ENCODE data around the gene COA3.
A peak's percentile ranks its signal among the peaks of the same experiment; 100 is the strongest.

Gene COA3

DNA sequence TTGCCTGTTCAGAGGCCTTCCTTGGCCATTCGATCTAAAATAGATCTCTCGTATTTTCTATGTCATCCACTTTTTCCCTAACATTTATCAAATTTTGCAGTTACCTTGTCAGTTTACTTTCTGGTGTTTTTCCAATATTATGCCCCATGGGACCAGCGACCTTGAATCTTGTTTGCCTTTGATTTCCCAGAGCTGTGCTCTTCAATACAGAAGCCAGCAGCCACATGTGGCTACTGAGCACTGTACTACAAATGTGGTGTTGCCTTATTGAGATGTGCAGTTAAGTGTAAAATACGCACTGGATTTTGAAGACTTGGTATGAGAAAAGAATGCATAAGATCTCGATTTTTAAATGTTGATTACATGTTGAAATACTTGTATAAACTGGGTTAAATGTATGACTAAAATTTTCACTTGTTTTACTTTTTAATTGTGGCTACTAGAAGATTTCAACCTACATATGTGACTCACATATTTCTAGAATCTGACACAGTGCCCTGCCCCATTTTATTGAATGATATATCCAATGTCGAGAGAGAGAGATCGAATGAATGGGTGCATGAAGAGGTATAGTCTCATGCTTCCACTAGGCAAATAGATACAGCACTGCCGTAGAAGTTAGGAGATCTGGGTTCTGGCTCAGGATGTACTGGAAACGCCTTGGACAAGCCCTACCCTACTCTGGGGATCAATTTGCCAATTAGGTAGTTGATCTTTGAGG, 33.9 kb upstream of the COA3 start:
- no peaks in the 10 kb centered on the region for H4K20me1 ChIP-seq (ENCODE audit: low read depth, low read length)
- H3F3A ChIP-seq (ENCODE audit: insufficient read depth): peaks cover 4% of the 10 kb centered on the region; the same call in 1 of the 2 replicates
- H3K4me2 ChIP-seq (ENCODE audit: low read depth, low read length, poor library complexity, severe bottlenecking): peak overlapping the region; percentile 92
- H3K4me3 ChIP-seq (ENCODE audit: insufficient read depth, low read length, poor library complexity, severe bottlenecking): peak overlapping the region; percentile 87
- no peaks in the 10 kb centered on the region for H3K9me2 ChIP-seq (replicated peaks; ENCODE audit: insufficient read depth, low read length)
- peaks cover 10% of the 10 kb centered on the region; the same call in 1 of the 2 replicates for H3K36me3 ChIP-seq (ENCODE audit: low read length)
- H3K9me3 ChIP-seq (ENCODE audit: insufficient read depth, low read length): no peaks in the 10 kb centered on the region
- peak overlapping the region; percentile 43 for H3K27ac ChIP-seq (ENCODE audit: low read depth, low read length)
- TF ChIP-seq, protein P1, sequence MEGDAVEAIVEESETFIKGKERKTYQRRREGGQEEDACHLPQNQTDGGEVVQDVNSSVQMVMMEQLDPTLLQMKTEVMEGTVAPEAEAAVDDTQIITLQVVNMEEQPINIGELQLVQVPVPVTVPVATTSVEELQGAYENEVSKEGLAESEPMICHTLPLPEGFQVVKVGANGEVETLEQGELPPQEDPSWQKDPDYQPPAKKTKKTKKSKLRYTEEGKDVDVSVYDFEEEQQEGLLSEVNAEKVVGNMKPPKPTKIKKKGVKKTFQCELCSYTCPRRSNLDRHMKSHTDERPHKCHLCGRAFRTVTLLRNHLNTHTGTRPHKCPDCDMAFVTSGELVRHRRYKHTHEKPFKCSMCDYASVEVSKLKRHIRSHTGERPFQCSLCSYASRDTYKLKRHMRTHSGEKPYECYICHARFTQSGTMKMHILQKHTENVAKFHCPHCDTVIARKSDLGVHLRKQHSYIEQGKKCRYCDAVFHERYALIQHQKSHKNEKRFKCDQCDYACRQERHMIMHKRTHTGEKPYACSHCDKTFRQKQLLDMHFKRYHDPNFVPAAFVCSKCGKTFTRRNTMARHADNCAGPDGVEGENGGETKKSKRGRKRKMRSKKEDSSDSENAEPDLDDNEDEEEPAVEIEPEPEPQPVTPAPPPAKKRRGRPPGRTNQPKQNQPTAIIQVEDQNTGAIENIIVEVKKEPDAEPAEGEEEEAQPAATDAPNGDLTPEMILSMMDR (IDR thresholded peaks at IDR 0.05; ENCODE audit: insufficient read depth, low read length, poor library complexity, severe bottlenecking): no peak
- TF ChIP-seq EZH2phosphoT487 (conservative IDR thresholded peaks at IDR 0.05; ENCODE audit: low read length): no peak
- peaks cover 33% of the 10 kb centered on the region for H3K79me2 ChIP-seq (ENCODE audit: insufficient read depth, low read length)
- H3K27me3 ChIP-seq (ENCODE audit: low read length): no peaks in the 10 kb centered on the region
- H2AFZ ChIP-seq (ENCODE audit: low read depth, low read length, severe bottlenecking): peak overlapping the region; percentile 83
- H3K9ac ChIP-seq (ENCODE audit: low read length): peak overlapping the region; percentile 91

DNA sequence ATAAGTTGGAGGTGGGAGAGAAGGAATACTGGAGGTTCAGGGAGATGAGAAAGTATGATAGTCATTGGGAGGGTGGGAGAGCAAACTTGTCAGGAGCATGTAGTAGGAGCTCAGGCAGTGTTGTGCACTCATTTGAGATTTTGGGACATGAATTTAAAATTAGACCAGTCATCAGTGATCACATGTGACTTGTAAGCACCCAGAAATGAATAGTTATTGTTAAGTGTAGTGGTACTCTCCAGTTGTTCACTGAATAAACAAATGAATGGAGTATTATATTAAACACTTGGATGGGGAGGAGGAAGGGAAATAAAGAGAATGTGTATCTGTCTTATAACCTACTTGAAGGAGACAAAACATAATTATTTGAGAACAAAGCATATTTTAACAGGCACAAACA, 32.5 kb upstream of the COA3 start:
- H3K9me3 ChIP-seq (ENCODE audit: insufficient read depth, low read length): no peaks in the 10 kb centered on the region
- H3K9me2 ChIP-seq (replicated peaks; ENCODE audit: insufficient read depth, low read length): no peaks in the 10 kb centered on the region
- no peaks in the 10 kb centered on the region for H4K20me1 ChIP-seq (ENCODE audit: low read depth, low read length)
- no peak overlapping the region for H3K4me3 ChIP-seq (ENCODE audit: insufficient read depth, low read length, poor library complexity, severe bottlenecking)
- peaks cover 7% of the 10 kb centered on the region; the same call in 1 of the 2 replicates for H3K36me3 ChIP-seq (ENCODE audit: low read length)
- peaks cover 27% of the 10 kb centered on the region for H3K79me2 ChIP-seq (ENCODE audit: insufficient read depth, low read length)
- H3K9ac ChIP-seq (ENCODE audit: low read length): no peak overlapping the region
- no peak overlapping the region for H3K4me2 ChIP-seq (ENCODE audit: low read depth, low read length, poor library complexity, severe bottlenecking)
- peaks cover 6% of the 10 kb centered on the region for H3F3A ChIP-seq (ENCODE audit: insufficient read depth)
- no peak overlapping the region for H3K27ac ChIP-seq (ENCODE audit: low read depth, low read length)
- no peak overlapping the region for H2AFZ ChIP-seq (ENCODE audit: low read depth, low read length, severe bottlenecking)
- no peak for TF ChIP-seq EZH2phosphoT487 (conservative IDR thresholded peaks at IDR 0.05; ENCODE audit: low read length)
- TF ChIP-seq, protein P1 (IDR thresholded peaks at IDR 0.05; ENCODE audit: insufficient read depth, low read length, poor library complexity, severe bottlenecking): no peak
- H3K27me3 ChIP-seq (ENCODE audit: low read length): no peaks in the 10 kb centered on the region

DNA sequence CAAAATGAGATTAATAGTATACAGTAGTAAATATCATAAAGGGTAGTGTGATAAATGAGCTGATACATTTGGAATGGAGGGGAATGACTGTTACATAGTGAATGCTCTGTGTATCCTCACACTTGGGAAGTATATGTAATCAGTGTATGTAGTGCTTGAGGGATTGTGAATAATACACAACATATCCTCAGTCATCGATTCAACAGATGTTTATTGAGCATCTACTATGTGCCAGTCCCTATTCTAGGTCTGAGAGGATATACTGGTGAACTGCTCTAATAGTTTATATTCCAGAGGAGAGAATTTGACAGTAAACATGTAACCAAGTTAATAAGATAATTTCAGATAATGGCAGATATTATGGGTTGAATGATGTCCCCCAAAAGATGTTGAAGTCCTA, 29.0 kb upstream of the COA3 start:
- Histone ChIP-seq H3K4me3 (ENCODE audit: insufficient read depth, low read length, poor library complexity, severe bottlenecking) (no peak overlapping the region), H3K4me2 (ENCODE audit: low read depth, low read length, poor library complexity, severe bottlenecking) (no peak overlapping the region), H4K20me1 (ENCODE audit: low read depth, low read length) (no peaks in the 10 kb centered on the region), H3K36me3 (ENCODE audit: low read length) (no peaks in the 10 kb centered on the region), H3K9ac (ENCODE audit: low read length) (no peak overlapping the region), H3K27ac (ENCODE audit: low read depth, low read length) (no peak overlapping the region), H3K27me3 (ENCODE audit: low read length) (no peaks in the 10 kb centered on the region), H3K79me2 (ENCODE audit: insufficient read depth, low read length) (peaks cover 15% of the 10 kb centered on the region), H3K9me3 (ENCODE audit: insufficient read depth, low read length) (no peaks in the 10 kb centered on the region), H2AFZ (ENCODE audit: low read depth, low read length, severe bottlenecking) (no peak overlapping the region), H3F3A (ENCODE audit: insufficient read depth) (peaks cover 10% of the 10 kb centered on the region), H3K9me2 (replicated peaks; ENCODE audit: insufficient read depth, low read length) (no peaks in the 10 kb centered on the region)
- no peak for TF ChIP-seq EZH2phosphoT487 (conservative IDR thresholded peaks at IDR 0.05; ENCODE audit: low read length)
- TF ChIP-seq, protein P1 (IDR thresholded peaks at IDR 0.05; ENCODE audit: insufficient read depth, low read length, poor library complexity, severe bottlenecking): no peak

Measured in SU-DHL-6 (cell line).